ENCODE results near the gene SIN3A.

DNA sequence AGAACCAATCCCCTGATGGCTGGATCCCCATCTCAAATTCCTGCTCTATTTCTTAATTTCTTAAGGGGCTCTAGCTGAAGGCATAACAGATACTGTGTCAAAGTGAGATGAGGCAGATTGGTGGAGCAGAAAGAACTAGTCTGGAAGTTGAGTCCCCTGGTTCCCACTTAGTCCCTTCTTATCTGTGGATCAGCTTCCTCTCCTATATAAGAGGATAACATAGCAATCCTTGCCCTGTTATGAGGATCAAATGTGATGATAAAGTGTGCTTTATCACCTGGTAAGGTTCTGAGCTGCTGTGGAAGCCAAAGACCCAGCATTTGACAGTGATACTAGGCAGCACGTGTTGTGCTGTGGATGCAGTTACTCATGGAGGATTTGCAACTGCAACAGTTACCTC is 8.1 kb upstream of the SIN3A start:
- TF ChIP-seq GATA2 (IDR thresholded peaks at IDR 0.05; ENCODE audit: low read depth, low read length) (no peak), GATA3 (IDR thresholded peaks at IDR 0.05; ENCODE audit: low read depth, low read length) (no peak)
